Gastrocnemius medialis (tissue), 4 donors: Measurements from ENCODE around the gene GPR183.

Experiments
- POLR2A ChIP-seq, 2 donors: fragments of 450-650 bp; IDR thresholded peaks; one replicate each; pipeline ENCODE4 v1.6.1; 2017; ENCODE audit warnings: antibody characterized with exemption in 2 of 2, mild to moderate bottlenecking in 2 of 2, moderate library complexity in 2 of 2
- TF ChIP-seq, protein P1 (sequence below), 5 experiments: fragments of 450-650 bp in 3 of 5; fragments of 200-600 bp in 2 of 5; sonication (generic) in 2 of 5; IDR thresholded peaks in 4 of 5; conservative IDR thresholded peaks in 1 of 5; 1 replicate in 4 of 5; 2 replicates in 1 of 5; pipeline ENCODE4 v1.5.1; 2016 to 2019; ENCODE audit warnings: antibody characterized with exemption in 5 of 5, mild to moderate bottlenecking in 3 of 5, moderate library complexity in 3 of 5

DNA sequence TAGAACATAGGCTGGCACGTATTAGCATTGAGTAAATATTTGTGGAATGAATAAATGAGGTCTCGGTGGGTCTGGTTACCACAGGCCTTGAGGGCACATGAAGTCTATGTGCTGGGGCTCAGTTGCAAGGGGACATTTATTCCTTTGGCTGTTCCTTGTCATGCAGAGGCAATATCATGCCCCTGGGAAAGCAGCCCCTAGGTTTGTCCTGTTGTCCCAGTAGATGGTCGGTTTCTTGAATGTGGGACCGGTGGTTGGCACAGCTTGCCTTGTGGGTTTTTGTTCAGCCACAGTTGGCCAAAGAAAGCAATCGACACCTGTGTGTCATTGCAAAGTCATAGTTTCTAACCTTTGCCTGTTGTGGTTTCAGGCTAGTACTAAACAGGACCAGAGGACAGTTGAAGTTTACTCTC is 24.7 kb upstream of the GPR183 start:
- TF ChIP-seq, protein P1, sequence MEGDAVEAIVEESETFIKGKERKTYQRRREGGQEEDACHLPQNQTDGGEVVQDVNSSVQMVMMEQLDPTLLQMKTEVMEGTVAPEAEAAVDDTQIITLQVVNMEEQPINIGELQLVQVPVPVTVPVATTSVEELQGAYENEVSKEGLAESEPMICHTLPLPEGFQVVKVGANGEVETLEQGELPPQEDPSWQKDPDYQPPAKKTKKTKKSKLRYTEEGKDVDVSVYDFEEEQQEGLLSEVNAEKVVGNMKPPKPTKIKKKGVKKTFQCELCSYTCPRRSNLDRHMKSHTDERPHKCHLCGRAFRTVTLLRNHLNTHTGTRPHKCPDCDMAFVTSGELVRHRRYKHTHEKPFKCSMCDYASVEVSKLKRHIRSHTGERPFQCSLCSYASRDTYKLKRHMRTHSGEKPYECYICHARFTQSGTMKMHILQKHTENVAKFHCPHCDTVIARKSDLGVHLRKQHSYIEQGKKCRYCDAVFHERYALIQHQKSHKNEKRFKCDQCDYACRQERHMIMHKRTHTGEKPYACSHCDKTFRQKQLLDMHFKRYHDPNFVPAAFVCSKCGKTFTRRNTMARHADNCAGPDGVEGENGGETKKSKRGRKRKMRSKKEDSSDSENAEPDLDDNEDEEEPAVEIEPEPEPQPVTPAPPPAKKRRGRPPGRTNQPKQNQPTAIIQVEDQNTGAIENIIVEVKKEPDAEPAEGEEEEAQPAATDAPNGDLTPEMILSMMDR (IDR thresholded peaks at IDR 0.05 in 4 of 5, conservative IDR thresholded peaks at IDR 0.05 in 1 of 5) = no peak
- no peak for TF ChIP-seq POLR2A (IDR thresholded peaks at IDR 0.05)
